Endodermal cell (in vitro differentiated cells): Measurements from ENCODE around the gene NCK1. TPM values are rescaled to one million over a fixed set of nuclear protein-coding genes. Genes with fewer than 3 reads are reported as not detected.

ENCODE experiments used
- DNase-seq: peaks from one replicate; pipeline ENCODE4 v3.0.0-alpha.2; 2017
- H3K27ac ChIP-seq: 2 replicates; pipeline ENCODE4 v1.5.1; 2013; ENCODE audit warnings: mild to moderate bottlenecking, low read depth, low read length, moderate library complexity
- H3K27me3 ChIP-seq: 2 replicates; pipeline ENCODE4 v1.6.1; 2013; ENCODE audit warnings: mild to moderate bottlenecking, low read length, moderate library complexity; ENCODE audit not compliant: insufficient read depth, control insufficient read depth, poor library complexity, severe bottlenecking
- H3K36me3 ChIP-seq: 2 replicates; pipeline ENCODE4 v1.7.0; 2013; ENCODE audit warnings: mild to moderate bottlenecking, low read length, moderate library complexity; ENCODE audit not compliant: control insufficient read depth, insufficient read depth
- H3K4me1 ChIP-seq: one replicate; pipeline ENCODE4 v1.7.0; 2013; ENCODE audit warnings: low read length; ENCODE audit not compliant: control insufficient read depth, insufficient read depth
- H3K4me3 ChIP-seq: 2 replicates; pipeline ENCODE4 v1.5.1; 2013; ENCODE audit warnings: mild to moderate bottlenecking, low read length, moderate library complexity
- H3K9ac ChIP-seq: 2 replicates; pipeline ENCODE4 v1.6.1; 2013; ENCODE audit warnings: mild to moderate bottlenecking, low read length, moderate library complexity; ENCODE audit not compliant: poor library complexity, severe bottlenecking; ENCODE audit errors: extremely low read depth
- H3K9me3 ChIP-seq: 2 replicates; pipeline ENCODE4 v1.6.1; 2013; ENCODE audit warnings: mild to moderate bottlenecking, low read length, moderate library complexity; ENCODE audit not compliant: control insufficient read depth
- H3K27ac Mint-ChIP-seq: 2 replicates; pipeline ENCODE4 v1.8.0; 2020; ENCODE audit warnings: mixed read lengths
- H3K27me3 Mint-ChIP-seq: 2 replicates; pipeline ENCODE4 v1.8.0; 2021; ENCODE audit warnings: mild to moderate bottlenecking, mixed read lengths; ENCODE audit not compliant: insufficient read depth
- H3K36me3 Mint-ChIP-seq: 2 replicates; pipeline ENCODE4 v1.8.0; 2020; ENCODE audit warnings: low read depth, mixed read lengths
- H3K4me1 Mint-ChIP-seq: 2 replicates; pipeline ENCODE4 v1.8.0; 2020; ENCODE audit warnings: mixed read lengths
- H3K4me3 Mint-ChIP-seq: 2 replicates; pipeline ENCODE4 v1.8.0; 2020; ENCODE audit warnings: mild to moderate bottlenecking, moderate library complexity, mixed read lengths
- H3K9me3 Mint-ChIP-seq: 2 replicates; pipeline ENCODE4 v1.8.0; 2020; ENCODE audit warnings: mild to moderate bottlenecking, mixed read lengths
- CTCF ChIP-seq: fragments of 200-600 bp; sonication (generic); conservative IDR thresholded peaks from 2 replicates; pipeline ENCODE4 v1.5.0; 2021; ENCODE audit warnings: antibody characterized with exemption, mild to moderate bottlenecking
- WGBS, 2 experiments: methylation state at CpG; one replicate each; pipeline versions ENCODE4 v1.1.5 to v1.1.7; 2013; ENCODE audit warnings: missing lambda C conversion rate in 2 of 2, mixed read lengths in 1 of 2; ENCODE audit not compliant: insufficient coverage in 1 of 2, insufficient read length in 1 of 2; 5-methylcytosine and 5-hydroxymethylcytosine counted together
- total RNA-seq, 2 donors: library from RNA; stranded (reverse); fragmentation: NEBNext Ultra II Directional in 1 of 2; extraction: Animal tissue kit (Norgen Biotek cat#: 25700) in 1 of 2; gene quantifications; 2 replicates in 1 of 2; 3 replicates in 1 of 2; pipeline ENCODE4 v1.2.1, GENCODE V29; 2021

The NCK1 gene
- total RNA-seq, 2 donors from 2014 or later: 24.5 to 28.9 TPM

- no peak overlapping the region for H3K4me3 Mint-ChIP-seq
- no peak overlapping the region for H3K4me3 ChIP-seq
- H3K9me3 ChIP-seq: no peaks in the 10 kb centered on the region
- peaks cover 7% of the 10 kb centered on the region for H3K9me3 Mint-ChIP-seq
- TF ChIP-seq CTCF: no peak
- no peak overlapping the region for H3K27ac Mint-ChIP-seq
- no peaks in the 10 kb centered on the region for H3K27me3 Mint-ChIP-seq
- no peaks in the 10 kb centered on the region for H3K36me3 ChIP-seq
- DNase-seq: no peak
- H3K9ac ChIP-seq: no peak overlapping the region
- H3K27me3 ChIP-seq: no peaks in the 10 kb centered on the region
- WGBS, 2 experiments: 91 to 100% methylated on average over 2 of the region's 2 CpGs
- peaks cover 2% of the 10 kb centered on the region for H3K36me3 Mint-ChIP-seq
- H3K4me1 Mint-ChIP-seq: peaks cover 21% of the 10 kb centered on the region
- H3K27ac ChIP-seq: no peak overlapping the region
- no peaks in the 10 kb centered on the region for H3K4me1 ChIP-seq
Observed at GRCh38 chr3:136958939-136959338, 96.9 kb downstream of the NCK1 start.

GRCh38 chr3:136959599-136959998 is 97.6 kb downstream of the NCK1 start:
- H3K4me1 ChIP-seq: no peaks in the 10 kb centered on the region
- no peak for DNase-seq
- Mint-ChIP-seq H3K4me3 (no peak overlapping the region), H3K36me3 (peaks cover 2% of the 10 kb centered on the region), H3K9me3 (peaks cover 7% of the 10 kb centered on the region), H3K4me1 (peaks cover 21% of the 10 kb centered on the region), H3K27ac (no peak overlapping the region), H3K27me3 (no peaks in the 10 kb centered on the region)
- TF ChIP-seq CTCF: no peak
- no peaks in the 10 kb centered on the region for H3K27me3 ChIP-seq
- H3K36me3 ChIP-seq: no peaks in the 10 kb centered on the region
- H3K4me3 ChIP-seq: no peak overlapping the region
- no peaks in the 10 kb centered on the region for H3K9me3 ChIP-seq
- no peak overlapping the region for H3K27ac ChIP-seq
- 96 to 100% methylated on average over 1 to 6 of the region's 6 CpGs for WGBS, 2 experiments
- no peak overlapping the region for H3K9ac ChIP-seq

GRCh38 chr3:136960838-136961836 is 99.1 kb downstream of the NCK1 start:
- Histone ChIP-seq H3K27me3 (no peaks in the 10 kb centered on the region), H3K4me1 (no peaks in the 10 kb centered on the region), H3K27ac (no peak overlapping the region), H3K36me3 (no peaks in the 10 kb centered on the region), H3K9me3 (no peaks in the 10 kb centered on the region), H3K9ac (no peak overlapping the region), H3K4me3 (no peak overlapping the region)
- H3K27ac Mint-ChIP-seq: no peak overlapping the region
- no peak for DNase-seq
- H3K36me3 Mint-ChIP-seq: peaks cover 2% of the 10 kb centered on the region
- H3K4me1 Mint-ChIP-seq: peaks cover 12% of the 10 kb centered on the region
- peaks cover 7% of the 10 kb centered on the region for H3K9me3 Mint-ChIP-seq
- no peak for TF ChIP-seq CTCF
- WGBS, 2 experiments: 85% methylated on average over 3 to 4 of the region's 4 CpGs
- H3K4me3 Mint-ChIP-seq: no peak overlapping the region
- H3K27me3 Mint-ChIP-seq: no peaks in the 10 kb centered on the region
